HG02840 (cell line): Measurements from ENCODE around the gene LASP1NB.
"Not testable (repeated sequence)": the region's sequence is repeated elsewhere in the genome, so short reads cannot be mapped to it uniquely, and the experiment has no call there.

Experiments
- ATAC-seq: cut with Tn5 transposase; IDR thresholded peaks from one replicate; pipeline ENCODE4 v1.9.1; 2021; ENCODE audit warnings: mild to moderate bottlenecking, moderate library complexity, moderate number of reproducible peaks; ENCODE audit not compliant: unreplicated experiment, low FRiP score

Gene LASP1NB

GRCh38 chr17:38958326-38958725, 32.9 kb downstream of the LASP1NB start:
- no peak for ATAC-seq

- ATAC-seq, result no peak
These were observed 33.3 kb downstream of the LASP1NB start for GRCh38 chr17:38958756-38959155.

GRCh38 chr17:38959508-38959907, 34.1 kb downstream of the LASP1NB start:
- ATAC-seq, result no peak

GRCh38 chr17:38960402-38960801, 35.0 kb downstream of the LASP1NB start:
- ATAC-seq, result no peak

GRCh38 chr17:38961413-38961812, 36.0 kb downstream of the LASP1NB start:
- no peak for ATAC-seq

- ATAC-seq, result no peak
These were observed 41.9 kb downstream of the LASP1NB start, which contains the start of gene FBXO47 for GRCh38 chr17:38967290-38967738. FBXO47 (minus strand) TSS chr17:38967403; CDS start chr17:38963025, 4,378 bp downstream.

- no peak for ATAC-seq
These were observed 43.9 kb downstream of the LASP1NB start for GRCh38 chr17:38969281-38969680.

- ATAC-seq, result no peak
These were observed 44.7 kb downstream of the LASP1NB start for GRCh38 chr17:38970128-38970527.

- ATAC-seq, result no peak
These were observed 45.4 kb downstream of the LASP1NB start for GRCh38 chr17:38970804-38971203.

- not testable (repeated sequence) for ATAC-seq
These were observed 50.8 kb downstream of the LASP1NB start for GRCh38 chr17:38976187-38976551.

- ATAC-seq, result no peak
These were observed 52.8 kb downstream of the LASP1NB start for GRCh38 chr17:38978180-38978579.
